Endothelial cell of umbilical vein (primary cell): ENCODE data around the gene SEMA4A. TPM values are rescaled to one million over a fixed set of nuclear protein-coding genes. Genes with fewer than 3 reads are reported as not detected.

ENCODE experiments used
- BruUV-seq: library from RNA; stranded (reverse); fragments of 400-500 nt; replicated peaks from 2 replicates; lab custom pipeline; 2021; lab: Mats Ljungman, UMichigan
- CTCF ChIA-PET: fragments of 300-600, 350-600 bp; sonication (Branson Sonifier 250); formaldehyde crosslinking; loops from one replicate; lab custom pipeline; 2021; ENCODE audit warnings: antibody characterized with exemption, inconsistent platforms; lab: Charles Lee
- POLR2A ChIA-PET: fragments of 300-600, 350-600 bp; sonication (Branson Sonifier 250); formaldehyde crosslinking; loops from one replicate; lab custom pipeline; 2021; ENCODE audit warnings: antibody characterized with exemption, inconsistent platforms; lab: Charles Lee
- DNase-seq: peaks from one replicate; pipeline ENCODE4 v3.0.0-alpha.2; 2011; ENCODE audit warnings: low read depth, low spot score
- FAIRE-seq: peaks from 2 replicates; lab custom pipeline; 2011; peaks lifted over from hg19 to GRCh38; lab: Jason Lieb, UNC
- H2AFZ ChIP-seq: 2 replicates; pipeline ENCODE4 v1.6.0; 2012; ENCODE audit warnings: low read depth, low read length, control low read depth, inconsistent platforms
- H3K27ac ChIP-seq: 2 replicates; pipeline ENCODE4 v1.5.1; 2011; ENCODE audit warnings: low read depth, mild to moderate bottlenecking, control low read depth, low read length, moderate library complexity; ENCODE audit not compliant: insufficient read depth
- H3K27me3 ChIP-seq, 2 experiments: 2 replicates each; pipeline versions ENCODE4 v1.6.0 to v1.6.1; 2011; ENCODE audit warnings: low read length in 2 of 2, mixed read lengths in 1 of 2; ENCODE audit not compliant: control insufficient read depth in 2 of 2, insufficient read depth in 2 of 2
- H3K36me3 ChIP-seq, 2 experiments: 2 replicates in 1 of 2; 3 replicates in 1 of 2; pipeline ENCODE4 v1.5.1; 2011; ENCODE audit warnings: low read length in 2 of 2, mild to moderate bottlenecking in 1 of 2, moderate library complexity in 1 of 2; ENCODE audit not compliant: control insufficient read depth in 2 of 2, insufficient read depth in 2 of 2; ENCODE audit errors: extremely low read depth in 1 of 2
- H3K4me1 ChIP-seq: 3 replicates; pipeline ENCODE4 v1.5.1; 2011; ENCODE audit warnings: mild to moderate bottlenecking, low read length; ENCODE audit not compliant: control insufficient read depth, insufficient read depth; ENCODE audit errors: extremely low read depth
- H3K4me2 ChIP-seq: 2 replicates; pipeline ENCODE4 v1.6.1; 2011; ENCODE audit warnings: low read length, control low read depth, mixed read lengths; ENCODE audit not compliant: insufficient read depth
- H3K4me3 ChIP-seq, 3 experiments: fragments of 200-600 bp in 1 of 3; sonication (generic), shearing (Covaris generic) in 1 of 3; replicated peaks in 1 of 3; 2 replicates each; pipeline ENCODE4 v1.5.1; 2011 to 2016; ENCODE audit warnings: control low read depth in 3 of 3, low read length in 3 of 3, mild to moderate bottlenecking in 2 of 3, inconsistent platforms in 1 of 3, low read depth in 1 of 3, moderate library complexity in 1 of 3; ENCODE audit not compliant: insufficient read depth in 1 of 3
- H3K79me2 ChIP-seq: 2 replicates; pipeline ENCODE4 v1.6.0; 2012; ENCODE audit warnings: low read length, inconsistent platforms; ENCODE audit not compliant: control insufficient read depth, insufficient read depth
- H3K9ac ChIP-seq: replicated peaks from 2 replicates; pipeline ENCODE3; 2011; ENCODE audit warnings: low read length, control low read depth; ENCODE audit not compliant: insufficient read depth; ENCODE audit errors: extremely low read depth
- H3K9me1 ChIP-seq: replicated peaks from 3 replicates; pipeline ENCODE4 v1.6.0; 2011; ENCODE audit warnings: mild to moderate bottlenecking, low read length; ENCODE audit not compliant: control insufficient read depth, insufficient read depth; ENCODE audit errors: extremely low read depth
- H3K9me3 ChIP-seq: replicated peaks from 2 replicates; pipeline ENCODE4 v1.5.1; 2012; ENCODE audit warnings: low read length, inconsistent platforms; ENCODE audit not compliant: control insufficient read depth, insufficient read depth
- H4K20me1 ChIP-seq: replicated peaks from 2 replicates; pipeline ENCODE3; 2011; ENCODE audit warnings: mild to moderate bottlenecking, low read length; ENCODE audit not compliant: control insufficient read depth, insufficient read depth; ENCODE audit errors: extremely low read depth
- EZH2 ChIP-seq: IDR thresholded peaks from 2 replicates; pipeline ENCODE4 v1.6.1; 2012; ENCODE audit warnings: borderline replicate concordance, low read depth, mild to moderate bottlenecking, moderate library complexity, low read length, inconsistent platforms; ENCODE audit not compliant: severe bottlenecking
- FOS ChIP-seq: IDR thresholded peaks from 2 replicates; pipeline ENCODE4 v1.6.1; 2011; ENCODE audit warnings: mild to moderate bottlenecking, low read length, moderate library complexity, borderline replicate concordance; ENCODE audit not compliant: insufficient read depth
- GATA2 ChIP-seq: IDR thresholded peaks from 2 replicates; pipeline ENCODE4 v1.7.0; 2011; ENCODE audit warnings: low read depth, mild to moderate bottlenecking, moderate library complexity, mixed read lengths, low read length; ENCODE audit not compliant: insufficient read length, insufficient read depth
- JUN ChIP-seq: IDR thresholded peaks from 2 replicates; pipeline ENCODE4 v1.6.1; 2011; ENCODE audit warnings: borderline replicate concordance, low read depth; ENCODE audit not compliant: insufficient read length, insufficient read depth
- MYC ChIP-seq: IDR thresholded peaks from one replicate; pipeline ENCODE4 v1.6.1; 2011; ENCODE audit warnings: mild to moderate bottlenecking, low read depth, low read length
- POLR2A ChIP-seq: IDR thresholded peaks from 2 replicates; pipeline ENCODE4 v1.6.1; 2012; ENCODE audit warnings: low read depth, mild to moderate bottlenecking, control low read depth, low read length
- POLR2AphosphoS5 ChIP-seq: IDR thresholded peaks from 2 replicates; pipeline ENCODE4 v1.6.1; 2012; ENCODE audit warnings: low read depth, mild to moderate bottlenecking, control low read depth, low read length, moderate library complexity; ENCODE audit not compliant: insufficient read depth
- dilution Hi-C: fragments of 300-500 bp; cut with MboI; formaldehyde crosslinking; loops from one replicate; pipeline ENCODE4 v1.15.0; 2019; ENCODE audit warnings: low sequenced_read_pairs; ENCODE audit not compliant: extremely low pct_ligation_motif_present
- intact Hi-C: fragments of 100-400 bp; cut with micrococcal nuclease; formaldehyde crosslinking; loops from one replicate; pipeline ENCODE4 v1.10.0; 2022
- polyA plus RNA-seq, 4 experiments: library from polyadenylated mRNA; depleted of rRNA in 3 of 4; stranded (reverse) in 3 of 4; unstranded in 1 of 4; fragments of >200 nt; gene quantifications; 2 replicates each; pipeline versions ENCODE4 v1.2.1 to v1.2.3, GENCODE V29; 2011 to 2012; ENCODE audit warnings: missing spikeins in 1 of 4
- total RNA-seq: library from RNA; stranded (reverse); gene quantifications from 2 replicates; pipeline ENCODE4 v1.2.3, GENCODE V29; 2021
- TF ChIP-seq, protein P1 (sequence below): IDR thresholded peaks from 2 replicates; pipeline ENCODE4 v1.6.1; 2011; ENCODE audit not compliant: insufficient read depth, insufficient read length
- TF ChIP-seq, protein P2 (sequence below), 2 donors: IDR thresholded peaks; 1 replicate in 1 of 2; 2 replicates in 1 of 2; pipeline ENCODE4 v1.5.1; 2011; ENCODE audit warnings: low read length in 2 of 2, mild to moderate bottlenecking in 2 of 2, moderate library complexity in 2 of 2, control low read depth in 1 of 2, inconsistent platforms in 1 of 2, low read depth in 1 of 2; ENCODE audit not compliant: insufficient read depth in 1 of 2; ENCODE audit errors: extremely low read depth in 1 of 2

SEMA4A gene
- total and polyA plus RNA-seq, 2 donors (not counting 3 experiments of a cell fraction or from before 2014, with no cell fraction given) = 1.5 to 1.6 TPM

DNA sequence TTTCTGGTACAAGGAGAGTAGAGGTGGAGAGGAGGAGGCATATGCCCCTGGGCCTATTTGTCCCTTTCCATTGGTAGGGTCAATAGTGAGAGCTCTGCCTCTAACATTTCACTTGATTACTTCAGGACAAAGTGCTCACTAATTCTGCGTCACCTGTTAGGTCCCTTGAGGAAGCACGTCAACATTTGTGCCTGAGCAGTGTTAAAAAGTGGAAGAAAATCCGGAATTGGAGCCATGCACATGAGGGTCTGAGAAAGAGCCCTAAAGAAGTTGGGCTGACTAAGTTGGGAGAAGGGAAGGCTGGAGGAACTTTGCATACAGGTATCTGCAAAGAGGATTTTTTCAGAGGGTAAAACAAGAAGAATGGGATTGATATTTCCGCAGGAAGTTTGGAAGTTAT, 42.5 kb downstream of the SEMA4A start:
- CTCF ChIA-PET = interaction anchor here (2.9 kb wide), 1 partner anchor 29 kb away, joined by 20 read pairs; no protein-coding TSS in a partner anchor
- H2AFZ ChIP-seq = no peak overlapping the region
- peaks cover 45% of the 10 kb centered on the region for H3K79me2 ChIP-seq
- POLR2A ChIA-PET = no interaction called here
- dilution Hi-C loops = no loop called here
- no peak overlapping the region for H3K4me3 ChIP-seq
- peaks cover 0 to 6% of the 10 kb centered on the region in 2 experiments for H3K36me3 ChIP-seq
- H3K9me1 ChIP-seq = no peaks in the 10 kb centered on the region
- H3K4me1 ChIP-seq = peaks cover 9% of the 10 kb centered on the region
- DNase-seq (no peak), FAIRE-seq (no peak)
- intact Hi-C loops = no loop called here
- no peak overlapping the region for H3K4me2 ChIP-seq
- no peak overlapping the region for H3K9ac ChIP-seq
- TF ChIP-seq FOS = no peak
- no peak for TF ChIP-seq EZH2
- TF ChIP-seq JUN = no peak
- TF ChIP-seq, protein P1, sequence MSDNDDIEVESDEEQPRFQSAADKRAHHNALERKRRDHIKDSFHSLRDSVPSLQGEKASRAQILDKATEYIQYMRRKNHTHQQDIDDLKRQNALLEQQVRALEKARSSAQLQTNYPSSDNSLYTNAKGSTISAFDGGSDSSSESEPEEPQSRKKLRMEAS = no peak
- TF ChIP-seq POLR2A = no peak
- TF ChIP-seq GATA2 = no peak
- H4K20me1 ChIP-seq = no peaks in the 10 kb centered on the region
- no peaks in the 10 kb centered on the region for H3K27me3 ChIP-seq
- H3K27ac ChIP-seq = no peak overlapping the region
- BruUV-seq = no TSS peak
- H3K9me3 ChIP-seq = no peaks in the 10 kb centered on the region

DNA sequence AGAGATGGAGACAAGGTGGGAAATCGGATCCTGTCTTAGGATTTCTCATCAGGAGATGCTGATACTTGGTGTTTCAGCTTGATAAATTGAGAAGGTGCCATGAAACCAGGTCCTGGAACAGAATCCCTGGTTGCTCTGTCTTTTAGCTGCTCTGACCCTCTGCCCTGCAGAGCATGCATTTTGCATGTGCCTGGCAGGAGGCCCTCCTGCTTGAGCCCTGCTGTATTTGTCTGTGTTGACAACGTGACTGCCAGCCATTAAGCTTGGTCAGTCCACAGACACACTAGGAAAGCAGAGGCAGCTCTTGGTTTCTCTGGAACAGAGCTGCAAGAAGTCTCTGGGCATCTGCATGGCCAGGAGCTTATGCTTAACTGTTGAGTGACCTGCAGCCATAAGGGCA, 43.1 kb downstream of the SEMA4A start:
- H2AFZ ChIP-seq = no peak overlapping the region
- intact Hi-C loops (no loop called here), dilution Hi-C loops (no loop called here)
- H3K36me3 ChIP-seq = peaks cover 0 to 6% of the 10 kb centered on the region in 2 experiments
- FAIRE-seq (no peak), DNase-seq (no peak)
- ChIA-PET CTCF (interaction anchor here (1.0 to 3.9 kb wide), 2 partner anchors 17 to 29 kb away, joined by 3 to 17 read pairs; partner anchors contain the start of gene PMF1), POLR2A (no interaction called here)
- H3K9me1 ChIP-seq = no peaks in the 10 kb centered on the region
- H3K27ac ChIP-seq = no peak overlapping the region
- peaks cover 45% of the 10 kb centered on the region for H3K79me2 ChIP-seq
- BruUV-seq = no TSS peak
- H3K4me1 ChIP-seq = peaks cover 9% of the 10 kb centered on the region
- no peak overlapping the region for H3K4me2 ChIP-seq
- no peaks in the 10 kb centered on the region for H4K20me1 ChIP-seq
- H3K4me3 ChIP-seq = no peak overlapping the region
- no peak for TF ChIP-seq JUN
- TF ChIP-seq MYC = no peak
- TF ChIP-seq, protein P1 = no peak
- TF ChIP-seq POLR2AphosphoS5 = no peak
- TF ChIP-seq, protein P2, sequence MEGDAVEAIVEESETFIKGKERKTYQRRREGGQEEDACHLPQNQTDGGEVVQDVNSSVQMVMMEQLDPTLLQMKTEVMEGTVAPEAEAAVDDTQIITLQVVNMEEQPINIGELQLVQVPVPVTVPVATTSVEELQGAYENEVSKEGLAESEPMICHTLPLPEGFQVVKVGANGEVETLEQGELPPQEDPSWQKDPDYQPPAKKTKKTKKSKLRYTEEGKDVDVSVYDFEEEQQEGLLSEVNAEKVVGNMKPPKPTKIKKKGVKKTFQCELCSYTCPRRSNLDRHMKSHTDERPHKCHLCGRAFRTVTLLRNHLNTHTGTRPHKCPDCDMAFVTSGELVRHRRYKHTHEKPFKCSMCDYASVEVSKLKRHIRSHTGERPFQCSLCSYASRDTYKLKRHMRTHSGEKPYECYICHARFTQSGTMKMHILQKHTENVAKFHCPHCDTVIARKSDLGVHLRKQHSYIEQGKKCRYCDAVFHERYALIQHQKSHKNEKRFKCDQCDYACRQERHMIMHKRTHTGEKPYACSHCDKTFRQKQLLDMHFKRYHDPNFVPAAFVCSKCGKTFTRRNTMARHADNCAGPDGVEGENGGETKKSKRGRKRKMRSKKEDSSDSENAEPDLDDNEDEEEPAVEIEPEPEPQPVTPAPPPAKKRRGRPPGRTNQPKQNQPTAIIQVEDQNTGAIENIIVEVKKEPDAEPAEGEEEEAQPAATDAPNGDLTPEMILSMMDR (IDR thresholded peaks at IDR 0.05; ENCODE audit: extremely low read depth in 1 of 2, insufficient read depth in 1 of 2, low read depth in 1 of 2, low read length in 2 of 2) = no peak
- TF ChIP-seq GATA2 = no peak
- TF ChIP-seq EZH2 = no peak
- TF ChIP-seq FOS = no peak
- no peak for TF ChIP-seq POLR2A
- H3K9me3 ChIP-seq = no peaks in the 10 kb centered on the region
- no peak overlapping the region for H3K9ac ChIP-seq
- no peaks in the 10 kb centered on the region for H3K27me3 ChIP-seq
